ENCODE data around the gene TK1.
A peak's percentile ranks its signal among the peaks of the same experiment; 100 is the strongest.
"Not testable (repeated sequence)": the region's sequence is repeated elsewhere in the genome, so short reads cannot be mapped to it uniquely, and the experiment has no call there.

TK1 gene

GRCh38 chr17:78148286-78149016, 38.4 kb downstream of the TK1 start:
- no peak for DNase-seq (ENCODE audit: low spot score)

DNA sequence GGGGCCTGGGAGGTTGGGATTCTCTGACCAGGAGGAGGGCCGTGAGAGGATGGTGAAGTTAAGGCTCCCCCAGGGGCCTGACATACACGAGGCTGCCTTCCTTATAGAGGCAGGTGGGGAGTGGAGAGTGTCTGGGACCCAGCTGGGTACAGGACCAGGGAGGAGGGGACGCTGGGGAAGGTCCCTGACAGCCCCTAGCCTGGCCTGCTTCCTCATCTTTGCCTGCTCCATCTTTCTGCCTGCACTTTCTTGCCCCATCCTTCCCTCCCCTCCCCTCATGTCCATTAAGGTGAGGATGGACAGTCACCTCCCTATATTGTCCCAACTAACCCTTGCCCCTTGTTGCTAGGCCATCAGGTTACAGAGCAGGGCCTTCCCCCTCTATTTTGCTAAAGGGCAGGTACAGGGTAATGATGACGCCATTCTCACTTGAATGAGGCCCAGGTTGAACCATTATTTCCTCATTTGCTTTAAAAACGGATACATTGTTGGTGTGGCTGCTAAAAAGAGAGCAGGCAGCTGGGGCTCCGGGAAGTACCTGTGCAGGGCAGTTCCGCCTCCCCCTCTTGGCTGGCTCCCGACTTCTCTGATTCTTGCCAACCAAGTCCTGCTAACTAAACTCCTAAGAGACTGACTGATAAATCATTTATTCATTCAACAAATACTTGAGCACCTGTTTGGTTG, 39.4 kb downstream of the TK1 start:
- no peak for DNase-seq (ENCODE audit: low spot score)

- no peak for DNase-seq (ENCODE audit: low spot score)
Observed at GRCh38 chr17:78146881-78147280, 40.0 kb downstream of the TK1 start.

GRCh38 chr17:78146471-78146869, 40.4 kb downstream of the TK1 start:
- DNase-seq (ENCODE audit: low spot score), result no peak

- DNase-seq (ENCODE audit: low spot score), result no peak
Observed at GRCh38 chr17:78144736-78145641, 41.9 kb downstream of the TK1 start.

- DNase-seq (ENCODE audit: low spot score), result no peak
Observed at GRCh38 chr17:78144147-78144719, 42.6 kb downstream of the TK1 start.

DNA sequence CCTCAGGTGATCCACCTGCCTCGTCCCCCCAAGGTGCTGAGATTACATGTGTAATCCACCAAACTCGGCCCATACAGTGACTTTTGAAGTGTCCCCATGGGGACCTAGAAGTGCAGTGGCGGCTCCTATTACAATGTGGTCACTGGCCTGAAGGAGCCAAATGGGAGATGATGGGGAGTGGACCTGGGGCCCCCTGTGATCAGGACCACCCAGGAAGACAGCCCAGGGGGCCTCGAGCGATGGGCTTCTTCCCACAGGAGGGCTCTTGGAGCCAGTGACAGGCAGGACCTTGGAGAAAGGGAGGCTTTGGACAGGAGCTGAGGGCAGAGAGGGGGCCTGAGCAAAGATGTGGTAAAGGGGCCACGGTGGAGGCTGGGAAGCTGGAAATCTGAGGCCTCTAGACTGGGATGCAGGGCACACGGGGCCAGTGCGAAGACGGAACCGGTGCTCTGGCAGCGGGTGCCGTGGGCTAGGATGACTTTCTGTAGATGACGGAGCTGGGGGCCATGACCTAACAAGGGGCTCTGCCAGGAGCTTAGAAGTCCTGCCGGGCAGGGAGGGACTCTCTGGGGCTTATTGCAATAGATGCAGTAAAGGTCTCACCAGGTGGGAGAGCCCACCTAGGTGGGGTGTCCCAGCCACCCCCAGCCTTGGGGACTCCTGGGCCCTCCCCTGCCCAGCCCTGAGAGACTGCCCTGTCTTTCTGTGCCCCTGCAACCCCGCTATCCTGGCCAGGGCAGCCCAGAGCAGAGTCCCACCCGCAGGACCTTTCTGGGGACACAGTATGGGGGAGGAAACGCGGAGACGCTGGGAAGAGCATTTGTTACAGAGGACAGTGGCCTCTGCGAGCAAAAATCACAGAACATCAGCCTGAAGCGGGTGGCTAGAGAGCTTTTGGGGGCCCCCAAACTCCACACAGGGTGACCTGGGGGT, 43.4 kb downstream of the TK1 start:
- no peak for DNase-seq (ENCODE audit: low spot score)

- peak; percentile 70 for DNase-seq (ENCODE audit: low spot score)
Observed at GRCh38 chr17:78142119-78142861, 44.6 kb downstream of the TK1 start.

DNA sequence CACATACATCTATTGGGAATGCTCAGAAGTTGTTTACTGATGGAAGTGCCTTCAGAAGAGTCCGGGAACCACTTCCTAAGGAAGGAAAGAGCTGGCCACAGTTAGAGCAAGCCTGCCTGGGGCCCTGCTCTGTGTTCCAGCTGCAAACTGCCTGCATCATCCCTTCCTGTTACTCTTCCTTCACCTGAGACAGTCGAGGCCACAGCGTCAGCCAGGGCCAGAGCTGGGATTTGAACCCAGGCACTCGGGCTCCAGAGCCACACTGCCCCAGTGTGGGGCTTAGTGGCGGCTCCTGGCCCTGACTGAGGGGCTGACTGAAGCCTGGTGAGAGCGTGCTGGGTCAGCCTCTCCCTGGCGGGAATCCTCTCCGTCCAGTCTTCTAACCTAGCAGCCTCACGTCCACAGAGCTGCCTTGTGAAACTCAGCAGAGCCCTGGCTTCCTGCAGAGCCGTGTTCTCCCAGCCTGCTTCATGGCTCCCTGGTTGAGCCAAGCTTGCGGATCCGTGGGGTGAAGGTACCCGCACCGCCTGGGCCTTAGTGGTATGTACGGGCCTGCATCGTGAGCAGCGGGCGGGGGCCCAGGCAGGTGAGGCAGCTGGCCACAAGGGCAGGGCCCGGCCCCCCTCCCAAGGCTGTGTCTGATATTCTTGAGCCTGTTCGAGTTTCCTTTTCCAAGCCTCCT, 45.3 kb downstream of the TK1 start:
- DNase-seq (ENCODE audit: low spot score), result no peak

DNA sequence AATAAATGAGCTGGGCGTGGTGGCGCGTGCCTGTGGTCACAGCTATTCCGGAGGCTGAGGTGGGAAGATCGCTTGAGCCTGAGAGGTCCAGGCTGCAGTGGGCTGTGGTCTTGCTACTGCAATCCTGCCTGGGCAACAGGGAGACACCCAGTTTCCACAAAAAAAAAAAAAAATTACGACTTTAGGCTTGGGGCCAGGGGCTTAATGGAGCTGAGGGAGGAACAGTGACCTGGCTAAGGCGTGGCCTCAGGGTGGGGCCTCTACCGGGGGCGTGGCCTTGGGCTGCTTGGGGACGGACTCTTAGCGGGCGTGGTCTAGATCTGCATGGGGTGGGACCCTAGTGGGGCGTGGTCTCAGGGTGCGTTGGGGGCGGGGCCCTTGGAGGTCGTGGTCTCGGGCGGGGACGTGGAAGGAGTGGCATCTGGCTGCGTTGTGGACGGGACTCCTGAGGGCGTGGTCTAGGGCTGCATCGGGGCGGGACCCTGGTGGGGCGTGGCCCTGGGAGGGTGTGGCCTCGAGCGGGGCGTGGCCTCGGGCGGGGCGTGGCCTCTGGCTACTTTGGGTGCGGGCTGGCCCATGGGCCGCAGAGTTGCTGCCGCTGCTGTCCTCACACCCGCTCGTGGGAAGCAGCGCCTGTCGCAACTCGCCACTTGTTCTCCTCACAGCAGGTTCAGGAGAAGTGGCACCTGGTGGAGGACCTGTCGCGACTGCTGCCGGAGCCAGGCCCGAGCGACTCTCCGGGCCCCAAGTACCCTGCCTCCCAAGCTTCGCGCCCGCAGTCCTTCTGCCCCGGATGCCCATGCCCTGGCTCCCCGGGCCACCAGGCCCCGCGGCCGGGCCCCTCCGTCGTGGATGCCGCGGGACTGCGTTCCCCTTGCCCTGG, 46.4 kb downstream of the TK1 start:
- peak; percentile 94 for DNase-seq (ENCODE audit: low spot score)

GRCh38 chr17:78139861-78140168, 47.0 kb downstream of the TK1 start:
- not testable (repeated sequence) for DNase-seq (ENCODE audit: low spot score)

- DNase-seq (ENCODE audit: low spot score), result no peak
Observed at GRCh38 chr17:78138204-78139060, 48.4 kb downstream of the TK1 start.

- DNase-seq (ENCODE audit: low spot score), result no peak
Observed at GRCh38 chr17:78137392-78138203, 49.3 kb downstream of the TK1 start.

- no peak for DNase-seq (ENCODE audit: low spot score)
Observed at GRCh38 chr17:78135858-78136500, 50.9 kb downstream of the TK1 start.

- DNase-seq (ENCODE audit: low spot score), result no peak
Observed at GRCh38 chr17:78134899-78135385, 51.9 kb downstream of the TK1 start.
